Measurements from ENCODE around the gene PUSL1. TPM values are rescaled to one million over a fixed set of nuclear protein-coding genes. Genes with fewer than 3 reads are reported as not detected.

Gene PUSL1, protein sequence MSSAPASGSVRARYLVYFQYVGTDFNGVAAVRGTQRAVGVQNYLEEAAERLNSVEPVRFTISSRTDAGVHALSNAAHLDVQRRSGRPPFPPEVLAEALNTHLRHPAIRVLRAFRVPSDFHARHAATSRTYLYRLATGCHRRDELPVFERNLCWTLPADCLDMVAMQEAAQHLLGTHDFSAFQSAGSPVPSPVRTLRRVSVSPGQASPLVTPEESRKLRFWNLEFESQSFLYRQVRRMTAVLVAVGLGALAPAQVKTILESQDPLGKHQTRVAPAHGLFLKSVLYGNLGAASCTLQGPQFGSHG
- 87.9 TPM for polyA plus RNA-seq (2012; ENCODE audit: insufficient read length, low read depth)

GRCh38 chr1:1307923-1308755, at the start of gene PUSL1, which contains the start of gene ACAP3:
TSS of gene PUSL1 (plus strand) at chr1:1308597. CDS start at chr1:1308644, 47 bp downstream.
TSS of gene ACAP3 (minus strand) at chr1:1307930. CDS start at chr1:1307815, 115 bp downstream.
- peak; percentile 25; the same call in 1 of the 2 replicates for TF ChIP-seq SIN3A (IDR thresholded peaks at IDR 0.05; ENCODE audit: borderline replicate concordance, insufficient read depth, low read length)
- 0 out of 2 replicates have a peak, but pooled peaks have one; percentile 18 for TF ChIP-seq TAF1 (IDR thresholded peaks at IDR 0.05; ENCODE audit: borderline replicate concordance, insufficient read depth, low read length)
- TF ChIP-seq REST (IDR thresholded peaks at IDR 0.05; ENCODE audit: insufficient read depth in 1 of 2, low read depth in 2 of 2, low read length in 2 of 2) = no peak; a peak in 1 of 4 replicates
- TF ChIP-seq FOXP2 (optimal IDR thresholded peaks at IDR 0.05; ENCODE audit: borderline replicate concordance, extremely low read depth, extremely low read length, insufficient read depth) = no peak
- TF ChIP-seq POLR2AphosphoS5 (IDR thresholded peaks at IDR 0.05; ENCODE audit: low read depth, low read length) = no peak

GRCh38 chr1:1259119-1259488, 49.3 kb upstream of the PUSL1 start:
- no peak for TF ChIP-seq TAF1 (IDR thresholded peaks at IDR 0.05; ENCODE audit: borderline replicate concordance, insufficient read depth, low read length)
- TF ChIP-seq REST (IDR thresholded peaks at IDR 0.05; ENCODE audit: insufficient read depth in 1 of 2, low read depth in 2 of 2, low read length in 2 of 2) = no peak
- no peak for TF ChIP-seq POLR2AphosphoS5 (IDR thresholded peaks at IDR 0.05; ENCODE audit: low read depth, low read length)
- no peak for TF ChIP-seq FOXP2 (optimal IDR thresholded peaks at IDR 0.05; ENCODE audit: borderline replicate concordance, extremely low read depth, extremely low read length, insufficient read depth)
- TF ChIP-seq SIN3A (IDR thresholded peaks at IDR 0.05; ENCODE audit: borderline replicate concordance, insufficient read depth, low read length) = no peak

DNA sequence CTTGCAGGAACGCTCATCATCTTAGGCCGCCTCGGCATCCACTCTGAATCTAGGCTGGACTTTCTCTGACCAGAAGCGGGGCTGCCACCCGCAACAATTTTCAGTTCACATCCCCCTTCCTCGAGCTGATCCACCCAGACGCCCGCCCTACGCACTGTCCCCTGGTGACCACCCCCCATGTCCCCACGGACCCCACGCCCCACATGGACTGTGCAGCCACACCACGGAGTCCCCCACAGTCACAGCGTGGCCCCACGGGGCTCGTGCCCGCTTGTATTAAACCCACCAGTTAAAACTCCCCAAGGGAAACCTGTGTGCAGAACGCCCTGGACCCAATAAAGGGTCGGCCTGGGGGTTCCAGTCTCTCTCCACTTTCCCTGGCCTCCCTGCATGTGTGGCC, 48.9 kb upstream of the PUSL1 start:
- TF ChIP-seq POLR2AphosphoS5 (IDR thresholded peaks at IDR 0.05; ENCODE audit: low read depth, low read length) (no peak), SIN3A (IDR thresholded peaks at IDR 0.05; ENCODE audit: borderline replicate concordance, insufficient read depth, low read length) (no peak), FOXP2 (optimal IDR thresholded peaks at IDR 0.05; ENCODE audit: borderline replicate concordance, extremely low read depth, extremely low read length, insufficient read depth) (no peak), TAF1 (IDR thresholded peaks at IDR 0.05; ENCODE audit: borderline replicate concordance, insufficient read depth, low read length) (no peak)

DNA sequence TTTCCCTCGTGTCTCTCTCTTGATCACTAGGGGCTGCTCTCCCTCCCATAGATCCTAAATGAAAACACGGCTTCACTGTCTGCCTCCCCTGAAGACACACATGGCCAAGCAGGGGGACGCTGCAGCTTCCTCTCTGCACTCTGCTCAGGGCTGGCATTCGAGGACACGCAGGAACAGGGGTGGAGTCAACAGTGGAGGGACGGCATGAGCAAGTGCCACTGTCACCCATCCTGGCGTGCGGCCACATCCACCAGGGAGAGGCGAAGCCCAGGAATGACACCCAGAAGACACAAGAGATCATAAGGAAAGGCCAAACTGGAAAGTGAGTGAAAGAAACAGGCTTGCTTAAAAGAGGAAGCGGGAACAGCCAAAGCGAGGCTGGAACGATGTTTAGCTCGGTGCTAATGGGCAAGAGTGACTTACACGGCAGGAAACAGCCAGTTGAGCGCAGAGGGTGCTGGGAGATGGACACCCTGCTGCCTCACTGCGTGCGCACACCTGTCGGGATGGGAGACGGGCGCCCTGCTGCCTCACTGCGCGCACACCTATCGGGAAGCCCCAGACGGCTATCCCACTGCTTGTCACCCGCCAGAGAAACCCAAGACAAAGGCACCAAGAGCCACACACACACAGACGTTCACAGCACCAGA, 48.3 kb upstream of the PUSL1 start:
- no peak for TF ChIP-seq FOXP2 (optimal IDR thresholded peaks at IDR 0.05; ENCODE audit: borderline replicate concordance, extremely low read depth, extremely low read length, insufficient read depth)
- TF ChIP-seq REST (IDR thresholded peaks at IDR 0.05; ENCODE audit: insufficient read depth in 1 of 2, low read depth in 2 of 2, low read length in 2 of 2) = no peak
- TF ChIP-seq SIN3A (IDR thresholded peaks at IDR 0.05; ENCODE audit: borderline replicate concordance, insufficient read depth, low read length) = no peak
- TF ChIP-seq TAF1 (IDR thresholded peaks at IDR 0.05; ENCODE audit: borderline replicate concordance, insufficient read depth, low read length) = no peak
